H9 (cell line): ENCODE data around the gene RABL3. TPM values are rescaled to one million over a fixed set of nuclear protein-coding genes. Genes with fewer than 3 reads are reported as not detected.

Experiments used
- DNase-seq: peaks from one replicate; pipeline ENCODE4 v3.0.0-alpha.2; 2017
- H2AFZ ChIP-seq: one replicate; pipeline ENCODE4 v1.6.1; 2013; ENCODE audit warnings: mild to moderate bottlenecking, low read length, control low read depth, moderate library complexity
- H2AK5ac ChIP-seq: 2 replicates; pipeline ENCODE4 v1.6.1; 2013; ENCODE audit warnings: low read length, control low read depth, mixed read lengths; ENCODE audit not compliant: insufficient read length
- H2BK120ac ChIP-seq: one replicate; pipeline ENCODE4 v1.6.1; 2013; ENCODE audit warnings: low read depth, mild to moderate bottlenecking, low read length, control low read depth, inconsistent platforms; ENCODE audit not compliant: poor library complexity, severe bottlenecking
- H2BK12ac ChIP-seq: 2 replicates; pipeline ENCODE4 v1.6.1; 2013; ENCODE audit warnings: low read length, control low read depth, mixed read lengths, low read depth; ENCODE audit not compliant: insufficient read length
- H2BK15ac ChIP-seq: 2 replicates; pipeline ENCODE4 v1.6.1; 2013; ENCODE audit warnings: low read depth, low read length, control low read depth
- H2BK20ac ChIP-seq: one replicate; pipeline ENCODE4 v1.6.1; 2013; ENCODE audit warnings: low read depth, mild to moderate bottlenecking, low read length, control low read depth, inconsistent platforms; ENCODE audit not compliant: poor library complexity, severe bottlenecking
- H2BK5ac ChIP-seq: 2 replicates; pipeline ENCODE4 v1.6.1; 2013; ENCODE audit warnings: low read length, control low read depth, mixed read lengths; ENCODE audit not compliant: insufficient read length
- H3K14ac ChIP-seq: 2 replicates; pipeline ENCODE4 v1.6.1; 2013; ENCODE audit warnings: low read length, control low read depth; ENCODE audit not compliant: insufficient read depth
- H3K18ac ChIP-seq: 2 replicates; pipeline ENCODE4 v1.6.1; 2013; ENCODE audit warnings: low read depth, mild to moderate bottlenecking, mixed read lengths, low read length, control low read depth; ENCODE audit not compliant: insufficient read length
- H3K23ac ChIP-seq: 2 replicates; pipeline ENCODE4 v1.6.1; 2013; ENCODE audit warnings: low read length, control low read depth, mixed read lengths, low read depth; ENCODE audit not compliant: insufficient read length
- H3K23me2 ChIP-seq: 2 replicates; pipeline ENCODE4 v1.6.1; 2013; ENCODE audit warnings: low read depth, mild to moderate bottlenecking, mixed read lengths, low read length, control low read depth; ENCODE audit not compliant: insufficient read length, poor library complexity, severe bottlenecking
- H3K27ac ChIP-seq: 2 replicates; pipeline ENCODE4 v1.5.1; 2013; ENCODE audit warnings: low read length, control low read depth, mixed read lengths, low read depth; ENCODE audit not compliant: insufficient read length
- H3K27me3 ChIP-seq: 2 replicates; pipeline ENCODE4 v1.6.1; 2013; ENCODE audit warnings: low read length, control low read depth, inconsistent platforms; ENCODE audit not compliant: insufficient read depth
- H3K4ac ChIP-seq: 2 replicates; pipeline ENCODE4 v1.6.1; 2013; ENCODE audit warnings: low read depth, mild to moderate bottlenecking, control low read depth, inconsistent platforms, low read length, moderate library complexity
- H3K4me1 ChIP-seq: 2 replicates; pipeline ENCODE4 v1.6.1; 2013; ENCODE audit warnings: low read length, control low read depth, inconsistent platforms; ENCODE audit not compliant: insufficient read depth
- H3K4me2 ChIP-seq: 2 replicates; pipeline ENCODE4 v1.6.1; 2013; ENCODE audit warnings: low read length, control low read depth, mixed read lengths; ENCODE audit not compliant: insufficient read length, insufficient read depth
- H3K56ac ChIP-seq: 2 replicates; pipeline ENCODE4 v1.6.1; 2013; ENCODE audit warnings: low read depth, mild to moderate bottlenecking, mixed read lengths, low read length, control low read depth; ENCODE audit not compliant: insufficient read length
- H3K79me1 ChIP-seq: 2 replicates; pipeline ENCODE4 v1.6.1; 2013; ENCODE audit warnings: low read depth, mild to moderate bottlenecking, moderate library complexity, low read length, control low read depth, inconsistent platforms; ENCODE audit not compliant: insufficient read depth, poor library complexity, severe bottlenecking
- H3K79me2 ChIP-seq: 2 replicates; pipeline ENCODE4 v1.6.1; 2013; ENCODE audit warnings: low read length, control low read depth, inconsistent platforms; ENCODE audit not compliant: insufficient read depth
- H3K9ac ChIP-seq: 2 replicates; pipeline ENCODE4 v1.6.1; 2013; ENCODE audit warnings: low read length, control low read depth, mixed read lengths; ENCODE audit not compliant: insufficient read length; ENCODE audit errors: extremely low read depth
- H3K9me3 ChIP-seq: one replicate; pipeline ENCODE4 v1.6.1; 2013; ENCODE audit warnings: low read depth, low read length, inconsistent platforms; ENCODE audit not compliant: control insufficient read depth
- H3T11ph ChIP-seq: one replicate; pipeline ENCODE4 v1.6.1; 2013; ENCODE audit warnings: mild to moderate bottlenecking, low read length, control low read depth, inconsistent platforms
- H4K20me1 ChIP-seq: one replicate; pipeline ENCODE4 v1.6.1; 2013; ENCODE audit not compliant: control insufficient read depth, insufficient read length, insufficient read depth
- H4K5ac ChIP-seq: 2 replicates; pipeline ENCODE4 v1.6.1; 2013; ENCODE audit warnings: low read depth, mild to moderate bottlenecking, mixed read lengths, low read length, control low read depth; ENCODE audit not compliant: insufficient read length
- H4K8ac ChIP-seq: replicated peaks from 2 replicates; pipeline ENCODE4 v1.6.1; 2013; ENCODE audit warnings: low read length, control low read depth, mixed read lengths, low read depth; ENCODE audit not compliant: insufficient read length
- H4K91ac ChIP-seq: 2 replicates; pipeline ENCODE4 v1.6.1; 2013; ENCODE audit warnings: low read depth, mild to moderate bottlenecking, moderate library complexity, mixed read lengths, low read length, control low read depth; ENCODE audit not compliant: insufficient read length
- H3K27ac Mint-ChIP-seq, 3 experiments: 2 replicates in 2 of 3; 3 replicates in 1 of 3; pipeline ENCODE4 v1.8.0; 2020 to 2021; ENCODE audit warnings: mixed read lengths in 3 of 3, mild to moderate bottlenecking in 1 of 3, moderate library complexity in 1 of 3
- H3K27me3 Mint-ChIP-seq: 2 replicates; pipeline ENCODE4 v1.8.0; 2021; ENCODE audit warnings: low read depth, mild to moderate bottlenecking, moderate library complexity, mixed read lengths
- H3K36me3 Mint-ChIP-seq, 3 experiments: 2 replicates in 2 of 3; 3 replicates in 1 of 3; pipeline ENCODE4 v1.8.0; 2020 to 2021; ENCODE audit warnings: low read depth in 3 of 3, mixed read lengths in 3 of 3; ENCODE audit not compliant: insufficient read depth in 1 of 3
- H3K4me1 Mint-ChIP-seq, 2 experiments: 2 replicates each; pipeline ENCODE4 v1.8.0; 2020; ENCODE audit warnings: mixed read lengths in 2 of 2
- H3K4me3 Mint-ChIP-seq, 2 experiments: 2 replicates in 1 of 2; 3 replicates in 1 of 2; pipeline ENCODE4 v1.8.0; 2020 to 2021; ENCODE audit warnings: mild to moderate bottlenecking in 2 of 2, mixed read lengths in 2 of 2, moderate library complexity in 1 of 2
- H3K9me3 Mint-ChIP-seq, 2 experiments: 2 replicates in 1 of 2; 3 replicates in 1 of 2; pipeline ENCODE4 v1.8.0; 2020; ENCODE audit warnings: mild to moderate bottlenecking in 2 of 2, mixed read lengths in 2 of 2, moderate library complexity in 1 of 2
- WGBS: extraction: QIAGEN DNeasy Blood & Tissue Kit; methylation state at CpG from one replicate; pipeline ENCODE4 v1.1.7; 2013; ENCODE audit warnings: missing lambda C conversion rate, low lambda C conversion rate, mixed read lengths; ENCODE audit not compliant: insufficient read length; ENCODE audit errors: extremely low coverage; 5-methylcytosine and 5-hydroxymethylcytosine counted together
- total RNA-seq: library from RNA; stranded (reverse); gene quantifications from 2 replicates; pipeline ENCODE4 v1.2.1, GENCODE V29; 2021
- TF ChIP-seq, protein P1 (sequence below): fragments of 200-600 bp; sonication (generic); conservative IDR thresholded peaks from 3 replicates; pipeline ENCODE4 v1.8.0; 2021; ENCODE audit warnings: antibody characterized with exemption, mild to moderate bottlenecking

RABL3 gene
- total RNA-seq, 1 experiment from 2014 or later, result 26.7 TPM

DNA sequence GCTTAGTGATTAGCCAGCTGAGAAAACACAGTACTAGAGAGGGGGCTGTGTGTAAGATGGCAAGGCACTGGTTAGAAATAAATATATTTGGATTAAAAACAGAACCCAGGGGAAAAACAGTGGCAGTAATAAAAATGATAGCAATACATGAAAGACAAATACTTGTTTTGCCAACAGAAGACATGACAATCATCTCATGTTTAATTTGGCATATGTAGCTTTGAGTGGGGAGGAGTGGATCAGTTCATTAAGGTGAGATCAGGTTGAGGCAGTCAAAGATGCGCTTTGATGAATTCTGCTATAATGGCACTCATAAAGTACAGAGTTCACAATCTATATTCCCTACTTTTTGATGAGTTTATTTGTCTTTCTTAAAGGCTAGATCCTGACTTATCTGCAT lies 56.9 kb downstream of the RABL3 start:
- Histone ChIP-seq H3K9ac (no peak overlapping the region), H3K56ac (no peak overlapping the region), H3K4ac (no peak overlapping the region), H3K23ac (no peak overlapping the region), H3K79me1 (no peaks in the 10 kb centered on the region), H2BK20ac (no peak overlapping the region), H3K27me3 (no peaks in the 10 kb centered on the region), H2BK5ac (no peak overlapping the region), H2AFZ (no peak overlapping the region), H2AK5ac (no peak overlapping the region), H4K20me1 (no peaks in the 10 kb centered on the region), H3K4me1 (peaks cover 4% of the 10 kb centered on the region; the same call in 1 of the 2 replicates), H3K27ac (no peak overlapping the region), H3T11ph (no peak overlapping the region), H4K8ac (no peak overlapping the region), H3K4me2 (no peak overlapping the region), H2BK15ac (no peak overlapping the region), H3K9me3 (no peaks in the 10 kb centered on the region), H4K5ac (no peak overlapping the region), H4K91ac (no peak overlapping the region), H3K18ac (no peak overlapping the region), H2BK120ac (no peak overlapping the region), H3K23me2 (no peaks in the 10 kb centered on the region), H3K14ac (no peak overlapping the region), H2BK12ac (no peak overlapping the region), H3K79me2 (no peaks in the 10 kb centered on the region)
- TF ChIP-seq, protein P1, sequence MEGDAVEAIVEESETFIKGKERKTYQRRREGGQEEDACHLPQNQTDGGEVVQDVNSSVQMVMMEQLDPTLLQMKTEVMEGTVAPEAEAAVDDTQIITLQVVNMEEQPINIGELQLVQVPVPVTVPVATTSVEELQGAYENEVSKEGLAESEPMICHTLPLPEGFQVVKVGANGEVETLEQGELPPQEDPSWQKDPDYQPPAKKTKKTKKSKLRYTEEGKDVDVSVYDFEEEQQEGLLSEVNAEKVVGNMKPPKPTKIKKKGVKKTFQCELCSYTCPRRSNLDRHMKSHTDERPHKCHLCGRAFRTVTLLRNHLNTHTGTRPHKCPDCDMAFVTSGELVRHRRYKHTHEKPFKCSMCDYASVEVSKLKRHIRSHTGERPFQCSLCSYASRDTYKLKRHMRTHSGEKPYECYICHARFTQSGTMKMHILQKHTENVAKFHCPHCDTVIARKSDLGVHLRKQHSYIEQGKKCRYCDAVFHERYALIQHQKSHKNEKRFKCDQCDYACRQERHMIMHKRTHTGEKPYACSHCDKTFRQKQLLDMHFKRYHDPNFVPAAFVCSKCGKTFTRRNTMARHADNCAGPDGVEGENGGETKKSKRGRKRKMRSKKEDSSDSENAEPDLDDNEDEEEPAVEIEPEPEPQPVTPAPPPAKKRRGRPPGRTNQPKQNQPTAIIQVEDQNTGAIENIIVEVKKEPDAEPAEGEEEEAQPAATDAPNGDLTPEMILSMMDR, result no peak
- Mint-ChIP-seq H3K27me3 (no peaks in the 10 kb centered on the region), H3K4me1 (peaks cover 35 to 42% of the 10 kb centered on the region in 2 experiments), H3K9me3 (peaks cover 0 to 2% of the 10 kb centered on the region in 2 experiments; a peak in 1 of 5 replicates), H3K36me3 (peaks cover 4 to 7% (median 7%) of the 10 kb centered on the region in 3 experiments; a peak in 4 of 7 replicates), H3K4me3 (no peak overlapping the region), H3K27ac (no peak overlapping the region)
- DNase-seq, result no peak
- no CpG with 5 or more reads among the region's 1 CpG for WGBS
